Activated CD4-positive, CD25-positive, alpha-beta regulatory T cell treated with anti-CD3 and anti-CD28 coated beads, Interleukin-2, amount 50 U/mL, for 16 hours (primary cell): ENCODE results near the gene RASGRP2.

Experiments
- DNase-seq: peaks from one replicate; pipeline ENCODE4 v3.0.0-alpha.2; 2020; ENCODE audit warnings: low read depth, low spot score

RASGRP2 gene

GRCh38 chr11:64757549-64758329 lies 13.8 kb upstream of the RASGRP2 start:
- no peak for DNase-seq

GRCh38 chr11:64755681-64756361 lies 11.9 kb upstream of the RASGRP2 start:
- no peak for DNase-seq

- no peak for DNase-seq
Observed at GRCh38 chr11:64754919-64755662, 11.1 kb upstream of the RASGRP2 start.

GRCh38 chr11:64754124-64754918 lies 10.4 kb upstream of the RASGRP2 start:
- no peak for DNase-seq

- no peak for DNase-seq
Observed at GRCh38 chr11:64753380-64754123, 9.6 kb upstream of the RASGRP2 start.

- DNase-seq: no peak
Observed at GRCh38 chr11:64753019-64753379, 9.1 kb upstream of the RASGRP2 start.

GRCh38 chr11:64752175-64752970 lies 8.4 kb upstream of the RASGRP2 start:
- DNase-seq: no peak

- no peak for DNase-seq
Observed at GRCh38 chr11:64751580-64751979, 7.6 kb upstream of the RASGRP2 start.

GRCh38 chr11:64751136-64751535 lies 7.2 kb upstream of the RASGRP2 start:
- DNase-seq: no peak

- no peak for DNase-seq
Observed at GRCh38 chr11:64750361-64751054, 6.6 kb upstream of the RASGRP2 start.

GRCh38 chr11:64747961-64748665 lies 4.2 kb upstream of the RASGRP2 start:
- no peak for DNase-seq

GRCh38 chr11:64746486-64746885 lies 2.5 kb upstream of the RASGRP2 start:
- no peak for DNase-seq

GRCh38 chr11:64745521-64746328 lies 1.8 kb upstream of the RASGRP2 start:
- peak; percentile 52 for DNase-seq

- DNase-seq: peak; percentile 36
Observed at GRCh38 chr11:64745189-64745520, 1.2 kb upstream of the RASGRP2 start.

GRCh38 chr11:64744544-64745188 lies 724 bp upstream of the RASGRP2 start:
- DNase-seq: no peak

GRCh38 chr11:64742889-64743590 lies 902 bp downstream of the RASGRP2 start:
- peak; percentile 58 for DNase-seq
